HCT116 (cell line): ENCODE results near the gene TCF20. TPM values are rescaled to one million over a fixed set of nuclear protein-coding genes. Genes with fewer than 3 reads are reported as not detected.

ENCODE experiments used
- ATAC-seq: fragments of 200-7000 bp; cut with Tn5 transposase; 2 replicates; pipeline ENCODE4 v1.9.1; 2020; ENCODE audit warnings: mild to moderate bottlenecking, moderate library complexity
- BruUV-seq: library from RNA; stranded (reverse); fragments of 400-500 nt; replicated peaks from 2 replicates; lab custom pipeline; 2021; lab: Mats Ljungman, UMichigan
- CTCF ChIA-PET: fragments of 300-600 bp; sonication (Branson Sonifier 250); formaldehyde crosslinking; loops from one replicate; lab custom pipeline; 2021; ENCODE audit warnings: antibody characterized with exemption; lab: Charles Lee
- POLR2A ChIA-PET: fragments of 300-600, 350-600 bp; sonication (Branson Sonifier 250); formaldehyde crosslinking; loops from one replicate; lab custom pipeline; 2021; ENCODE audit warnings: antibody characterized with exemption; lab: Charles Lee
- RAD21 ChIA-PET, 2 experiments: fragments of 300-600 bp; sonication (Branson Sonifier 250); formaldehyde crosslinking; loops; one replicate each; lab custom pipeline; 2023; ENCODE audit warnings: low total read pairs in 2 of 2; ENCODE audit not compliant: uncharacterized antibody in 2 of 2, unreplicated experiment in 2 of 2, low non-redundant PET in 1 of 2; lab: Charles Lee
- DNase-seq: peaks from one replicate; pipeline ENCODE4 v3.0.0-alpha.2; 2010; ENCODE audit warnings: low read depth, low spot score
- H2AFZ ChIP-seq: fragments of 200-600 bp; shearing (Covaris generic), sonication (generic); 2 replicates; pipeline ENCODE4 v1.6.1; 2017; ENCODE audit warnings: low read depth, mixed run types, mixed read lengths, antibody characterized with exemption, low read length; ENCODE audit not compliant: poor library complexity, severe bottlenecking
- H3K27ac ChIP-seq: 2 replicates; pipeline ENCODE4 v1.5.1; 2012; ENCODE audit warnings: low read depth, low read length
- H3K27me3 ChIP-seq: fragments of 200-600 bp; sonication (generic); 2 replicates; pipeline ENCODE4 v1.6.1; 2016; ENCODE audit warnings: mixed run types, low read length, mixed read lengths; ENCODE audit not compliant: insufficient read depth
- H3K36me3 ChIP-seq, 2 experiments: fragments of 200-500 bp in 1 of 2; fragments of 200-600 bp in 1 of 2; sonication (Bioruptor generic) in 1 of 2; sonication (generic) in 1 of 2; 2 replicates each; pipeline versions ENCODE4 v1.5.1 to v1.6.1; 2014 to 2016; ENCODE audit warnings: low read length in 2 of 2, inconsistent platforms in 1 of 2, mixed read lengths in 1 of 2, mixed run types in 1 of 2; ENCODE audit not compliant: insufficient read depth in 2 of 2, control insufficient read depth in 1 of 2
- H3K4me1 ChIP-seq, 2 experiments: fragments of 200-600 bp in 1 of 2; sonication (generic) in 1 of 2; 2 replicates each; pipeline versions ENCODE4 v1.5.1 to v1.6.1; 2012 to 2017; ENCODE audit warnings: low read length in 2 of 2, inconsistent platforms in 1 of 2, mild to moderate bottlenecking in 1 of 2, mixed read lengths in 1 of 2, mixed run types in 1 of 2, moderate library complexity in 1 of 2; ENCODE audit not compliant: insufficient read depth in 2 of 2, control insufficient read depth in 1 of 2
- H3K4me2 ChIP-seq: fragments of 200-600 bp; sonication (generic); 2 replicates; pipeline ENCODE4 v1.6.1; 2017; ENCODE audit warnings: mixed run types, low read length, mixed read lengths
- H3K4me3 ChIP-seq, 2 experiments: fragments of 200-600 bp in 1 of 2; sonication (generic) in 1 of 2; replicated peaks in 1 of 2; 2 replicates each; pipeline ENCODE4 v1.5.1; 2011 to 2016; ENCODE audit warnings: low read length in 2 of 2, control low read depth in 1 of 2, low read depth in 1 of 2, mild to moderate bottlenecking in 1 of 2, mixed read lengths in 1 of 2, mixed run types in 1 of 2
- H3K79me2 ChIP-seq: fragments of 200-600 bp; sonication (generic); 2 replicates; pipeline ENCODE4 v1.6.1; 2017; ENCODE audit warnings: mild to moderate bottlenecking, mixed run types, low read length, moderate library complexity, mixed read lengths; ENCODE audit not compliant: insufficient read depth
- H3K9ac ChIP-seq: fragments of 200-600 bp; sonication (generic); 2 replicates; pipeline ENCODE4 v1.6.1; 2016; ENCODE audit warnings: low read length, mixed read lengths
- H3K9me2 ChIP-seq: fragments of 200-600 bp; sonication (generic), shearing (Covaris generic); 2 replicates; pipeline ENCODE4 v1.6.1; 2017; ENCODE audit warnings: mixed run types, mild to moderate bottlenecking, moderate library complexity; ENCODE audit not compliant: insufficient read depth
- H3K9me3 ChIP-seq, 2 experiments: fragments of 200-500 bp in 1 of 2; fragments of 200-600 bp in 1 of 2; sonication (Bioruptor generic) in 1 of 2; sonication (generic) in 1 of 2; 2 replicates each; pipeline ENCODE4 v1.6.1; 2014 to 2017; ENCODE audit warnings: low read length in 2 of 2, mixed read lengths in 2 of 2, inconsistent platforms in 1 of 2, low read depth in 1 of 2, mild to moderate bottlenecking in 1 of 2, mixed run types in 1 of 2, moderate library complexity in 1 of 2; ENCODE audit not compliant: control insufficient read depth in 1 of 2, insufficient read depth in 1 of 2
- H4K20me1 ChIP-seq: fragments of 200-600 bp; sonication (generic), shearing (Covaris generic); 2 replicates; pipeline ENCODE4 v1.6.1; 2017; ENCODE audit warnings: mixed run types, mild to moderate bottlenecking, moderate library complexity; ENCODE audit not compliant: insufficient read depth
- EZH2 ChIP-seq: fragments of 200-600 bp; sonication (generic); IDR thresholded peaks from 2 replicates; pipeline ENCODE4 v1.6.1; 2017; ENCODE audit warnings: antibody characterized with exemption, mixed run types
- FOSL1 ChIP-seq: IDR thresholded peaks from 2 replicates; pipeline ENCODE4 v1.6.1; 2012; ENCODE audit warnings: low read depth
- MAX ChIP-seq: IDR thresholded peaks from 2 replicates; pipeline ENCODE4 v1.6.1; 2012
- SP1 ChIP-seq: IDR thresholded peaks from 2 replicates; pipeline ENCODE4 v1.6.1; 2012; ENCODE audit warnings: low read depth
- TCF7L2 ChIP-seq: IDR thresholded peaks from 2 replicates; pipeline ENCODE4 v1.7.0; 2011; ENCODE audit warnings: borderline replicate concordance, inconsistent platforms; ENCODE audit not compliant: insufficient read depth, insufficient read length; ENCODE audit errors: extremely low read depth
- YY1 ChIP-seq: IDR thresholded peaks from 2 replicates; pipeline ENCODE4 v1.6.1; 2011; ENCODE audit warnings: low read length, low read depth, moderate library complexity, mild to moderate bottlenecking; ENCODE audit not compliant: insufficient replicate concordance; ENCODE audit errors: extremely low read depth
- ZFX ChIP-seq: fragments of 450-650 bp; IDR thresholded peaks from 2 replicates; pipeline ENCODE4 v1.6.1; 2017
- ZNF274 ChIP-seq: fragments of 200-500 bp; sonication (Bioruptor generic); IDR thresholded peaks from 2 replicates; pipeline ENCODE4 v1.6.1; 2014; ENCODE audit warnings: mild to moderate bottlenecking, low read depth, low read length, inconsistent platforms
- intact Hi-C: fragments of 100-400 bp; cut with micrococcal nuclease; formaldehyde crosslinking; loops from 2 replicates; pipeline ENCODE4 v1.10.0; 2022
- total RNA-seq: library from RNA; stranded (reverse); gene quantifications from one replicate; pipeline ENCODE4 v1.2.1, GENCODE V29; 2021; ENCODE audit not compliant: unreplicated experiment

Gene TCF20
- total RNA-seq, 1 experiment from 2014 or later, result 66.7 TPM

GRCh38 chr22:42269432-42270175 is 849 bp downstream of the TCF20 start (continued):
- peak; percentile 93 for TF ChIP-seq ZFX
- no peak for TF ChIP-seq TCF7L2
- no peak for TF ChIP-seq EZH2
- TF ChIP-seq ZNF274, result no peak

GRCh38 chr22:42268852-42269410 is 1.5 kb downstream of the TCF20 start:
- intact Hi-C loops, result loop anchor here (2.0 kb wide), 1 partner anchor 100 kb away; no protein-coding TSS in a partner anchor
- H3K4me3 ChIP-seq, result peak overlapping the region; percentile 85 to 91
- H3K27me3 ChIP-seq, result no peaks in the 10 kb centered on the region
- ATAC-seq (no peak), DNase-seq (no peak)
- H3K79me2 ChIP-seq, result peaks cover 67% of the 10 kb centered on the region
- peak overlapping the region; percentile 99 for H3K27ac ChIP-seq
- TF ChIP-seq MAX (no peak), YY1 (no peak), SP1 (no peak), FOSL1 (no peak)
- BruUV-seq, result TSS peak; percentile 61
- no peaks in the 10 kb centered on the region for H3K36me3 ChIP-seq
- H2AFZ ChIP-seq, result no peak overlapping the region
- no peaks in the 10 kb centered on the region for H3K9me3 ChIP-seq
- peaks cover 9 to 19% of the 10 kb centered on the region in 2 experiments; a peak in 3 of 4 replicates for H3K4me1 ChIP-seq
- H3K9ac ChIP-seq, result peak overlapping the region; percentile 99
- H3K4me2 ChIP-seq, result peak overlapping the region; percentile 79
- POLR2A ChIA-PET, result no interaction called here
- H4K20me1 ChIP-seq, result peaks cover 12% of the 10 kb centered on the region; the same call in 1 of the 2 replicates
- CTCF ChIA-PET, result no interaction called here
- RAD21 ChIA-PET, result no interaction called here
- H3K9me2 ChIP-seq, result no peaks in the 10 kb centered on the region
